ENCODE measurements around the gene CCT6B.
"Not testable (repeated sequence)": the region's sequence is repeated elsewhere in the genome, so short reads cannot be mapped to it uniquely, and the experiment has no call there.

The CCT6B gene

GRCh38 chr17:35002876-35003551, 41.8 kb upstream of the CCT6B start:
- no peak overlapping the region for H3K27ac ChIP-seq (ENCODE audit: low read depth, low read length)
- no peak overlapping the region for H3K4me2 ChIP-seq (ENCODE audit: low read length)
- H4K5ac ChIP-seq (ENCODE audit: low read length), result no peak overlapping the region
- peaks cover 37% of the 10 kb centered on the region for H3K36me3 ChIP-seq (ENCODE audit: control insufficient read depth, insufficient read depth, low read length)
- no peak overlapping the region for H3K4me3 ChIP-seq (ENCODE audit: low read length)
- H3K79me1 ChIP-seq (ENCODE audit: low read length), result no peaks in the 10 kb centered on the region
- H3K27me3 ChIP-seq (ENCODE audit: insufficient read depth, low read length, poor library complexity), result no peaks in the 10 kb centered on the region
- H2BK120ac ChIP-seq (ENCODE audit: low read depth, low read length), result no peak overlapping the region
- no peak overlapping the region for H4K8ac ChIP-seq (ENCODE audit: low read depth, low read length)
- H3K56ac ChIP-seq (ENCODE audit: low read length), result no peak overlapping the region
- no peak for DNase-seq
- H3K23ac ChIP-seq (ENCODE audit: low read length), result no peak overlapping the region
- WGBS (ENCODE audit: extremely low coverage, insufficient coverage, low lambda C conversion rate), result no CpG with 5 or more reads among the region's 15 CpGs
- no peak overlapping the region for H2AK5ac ChIP-seq (ENCODE audit: low read length)
- H3K4me1 ChIP-seq (ENCODE audit: control insufficient read depth, low read depth, low read length), result no peaks in the 10 kb centered on the region
- no peak overlapping the region for H2BK5ac ChIP-seq (ENCODE audit: low read length)
- H3K18ac ChIP-seq (ENCODE audit: low read length), result no peak overlapping the region
- H3K79me2 ChIP-seq (ENCODE audit: control insufficient read depth, insufficient read depth, low read length), result no peaks in the 10 kb centered on the region
- no peak overlapping the region for H2BK15ac ChIP-seq (replicated peaks; ENCODE audit: low read depth)
- H3K9ac ChIP-seq (ENCODE audit: low read length), result no peak overlapping the region
- no peak overlapping the region for H3K4ac ChIP-seq (ENCODE audit: low read depth, low read length)

- Histone ChIP-seq H3K36me3 (ENCODE audit: control insufficient read depth, insufficient read depth, low read length) (peaks cover 39% of the 10 kb centered on the region), H3K4me1 (ENCODE audit: control insufficient read depth, low read depth, low read length) (no peaks in the 10 kb centered on the region), H3K27me3 (ENCODE audit: insufficient read depth, low read length, poor library complexity) (no peaks in the 10 kb centered on the region), H3K4ac (ENCODE audit: low read depth, low read length) (no peak overlapping the region), H2AK5ac (ENCODE audit: low read length) (no peak overlapping the region), H3K9ac (ENCODE audit: low read length) (no peak overlapping the region), H3K27ac (ENCODE audit: low read depth, low read length) (no peak overlapping the region), H3K79me1 (ENCODE audit: low read length) (no peaks in the 10 kb centered on the region), H3K18ac (ENCODE audit: low read length) (no peak overlapping the region), H3K4me2 (ENCODE audit: low read length) (no peak overlapping the region), H2BK15ac (replicated peaks; ENCODE audit: low read depth) (no peak overlapping the region), H3K4me3 (ENCODE audit: low read length) (no peak overlapping the region), H4K5ac (ENCODE audit: low read length) (no peak overlapping the region), H3K79me2 (ENCODE audit: control insufficient read depth, insufficient read depth, low read length) (no peaks in the 10 kb centered on the region), H2BK5ac (ENCODE audit: low read length) (no peak overlapping the region), H3K56ac (ENCODE audit: low read length) (no peak overlapping the region), H4K8ac (ENCODE audit: low read depth, low read length) (no peak overlapping the region), H3K23ac (ENCODE audit: low read length) (no peak overlapping the region), H2BK120ac (ENCODE audit: low read depth, low read length) (no peak overlapping the region)
- WGBS (ENCODE audit: extremely low coverage, insufficient coverage, low lambda C conversion rate), result no CpG with 5 or more reads among the region's 2 CpGs
- no peak for DNase-seq
Observed at GRCh38 chr17:35001549-35001948, 40.3 kb upstream of the CCT6B start.

GRCh38 chr17:35000965-35001364, 39.7 kb upstream of the CCT6B start:
- WGBS (ENCODE audit: extremely low coverage, insufficient coverage, low lambda C conversion rate), result no CpG with 5 or more reads among the region's 14 CpGs
- H3K56ac ChIP-seq (ENCODE audit: low read length); H3K79me1 ChIP-seq (ENCODE audit: low read length); H3K4me3 ChIP-seq (ENCODE audit: low read length); H3K27ac ChIP-seq (ENCODE audit: low read depth, low read length); H2BK120ac ChIP-seq (ENCODE audit: low read depth, low read length); H3K23ac ChIP-seq (ENCODE audit: low read length); H3K79me2 ChIP-seq (ENCODE audit: control insufficient read depth, insufficient read depth, low read length); H3K9ac ChIP-seq (ENCODE audit: low read length); H3K4me1 ChIP-seq (ENCODE audit: control insufficient read depth, low read depth, low read length); H3K18ac ChIP-seq (ENCODE audit: low read length); DNase-seq; H4K8ac ChIP-seq (ENCODE audit: low read depth, low read length); H3K4ac ChIP-seq (ENCODE audit: low read depth, low read length); H2AK5ac ChIP-seq (ENCODE audit: low read length); H3K27me3 ChIP-seq (ENCODE audit: insufficient read depth, low read length, poor library complexity); H3K4me2 ChIP-seq (ENCODE audit: low read length); H2BK15ac ChIP-seq (replicated peaks; ENCODE audit: low read depth); H2BK5ac ChIP-seq (ENCODE audit: low read length); H4K5ac ChIP-seq (ENCODE audit: low read length): not testable (repeated sequence)
- peaks cover 40% of the 10 kb centered on the region for H3K36me3 ChIP-seq (ENCODE audit: control insufficient read depth, insufficient read depth, low read length)

- H3K18ac ChIP-seq (ENCODE audit: low read length), result no peak overlapping the region
- H2AK5ac ChIP-seq (ENCODE audit: low read length), result no peak overlapping the region
- no peak overlapping the region for H2BK5ac ChIP-seq (ENCODE audit: low read length)
- no peak overlapping the region for H3K23ac ChIP-seq (ENCODE audit: low read length)
- no CpG with 5 or more reads among the region's 2 CpGs for WGBS (ENCODE audit: extremely low coverage, insufficient coverage, low lambda C conversion rate)
- no peaks in the 10 kb centered on the region for H3K27me3 ChIP-seq (ENCODE audit: insufficient read depth, low read length, poor library complexity)
- no peak overlapping the region for H3K4ac ChIP-seq (ENCODE audit: low read depth, low read length)
- H2BK120ac ChIP-seq (ENCODE audit: low read depth, low read length), result no peak overlapping the region
- no peaks in the 10 kb centered on the region for H3K4me1 ChIP-seq (ENCODE audit: control insufficient read depth, low read depth, low read length)
- H3K4me3 ChIP-seq (ENCODE audit: low read length), result no peak overlapping the region
- no peaks in the 10 kb centered on the region for H3K79me1 ChIP-seq (ENCODE audit: low read length)
- H3K36me3 ChIP-seq (ENCODE audit: control insufficient read depth, insufficient read depth, low read length), result peaks cover 47% of the 10 kb centered on the region
- no peaks in the 10 kb centered on the region for H3K79me2 ChIP-seq (ENCODE audit: control insufficient read depth, insufficient read depth, low read length)
- H2BK15ac ChIP-seq (replicated peaks; ENCODE audit: low read depth), result no peak overlapping the region
- H4K8ac ChIP-seq (ENCODE audit: low read depth, low read length), result no peak overlapping the region
- H3K27ac ChIP-seq (ENCODE audit: low read depth, low read length), result no peak overlapping the region
- no peak overlapping the region for H4K5ac ChIP-seq (ENCODE audit: low read length)
- H3K56ac ChIP-seq (ENCODE audit: low read length), result no peak overlapping the region
- DNase-seq, result no peak
- H3K4me2 ChIP-seq (ENCODE audit: low read length), result no peak overlapping the region
- no peak overlapping the region for H3K9ac ChIP-seq (ENCODE audit: low read length)
Observed at GRCh38 chr17:34999456-34999855, 38.2 kb upstream of the CCT6B start.

GRCh38 chr17:34998205-34998604, 36.9 kb upstream of the CCT6B start:
- no peak overlapping the region for H3K23ac ChIP-seq (ENCODE audit: low read length)
- H3K27ac ChIP-seq (ENCODE audit: low read depth, low read length), result no peak overlapping the region
- no peak overlapping the region for H3K18ac ChIP-seq (ENCODE audit: low read length)
- H3K79me1 ChIP-seq (ENCODE audit: low read length), result no peaks in the 10 kb centered on the region
- no peak overlapping the region for H3K4me3 ChIP-seq (ENCODE audit: low read length)
- no peak overlapping the region for H3K9ac ChIP-seq (ENCODE audit: low read length)
- H3K56ac ChIP-seq (ENCODE audit: low read length), result no peak overlapping the region
- no peak overlapping the region for H2BK5ac ChIP-seq (ENCODE audit: low read length)
- H3K36me3 ChIP-seq (ENCODE audit: control insufficient read depth, insufficient read depth, low read length), result peaks cover 43% of the 10 kb centered on the region
- no peak overlapping the region for H3K4me2 ChIP-seq (ENCODE audit: low read length)
- H4K5ac ChIP-seq (ENCODE audit: low read length), result no peak overlapping the region
- no peaks in the 10 kb centered on the region for H3K4me1 ChIP-seq (ENCODE audit: control insufficient read depth, low read depth, low read length)
- no peak overlapping the region for H3K4ac ChIP-seq (ENCODE audit: low read depth, low read length)
- no peak overlapping the region for H2AK5ac ChIP-seq (ENCODE audit: low read length)
- no peaks in the 10 kb centered on the region for H3K79me2 ChIP-seq (ENCODE audit: control insufficient read depth, insufficient read depth, low read length)
- H3K27me3 ChIP-seq (ENCODE audit: insufficient read depth, low read length, poor library complexity), result no peaks in the 10 kb centered on the region
- no CpG with 5 or more reads among the region's 5 CpGs for WGBS (ENCODE audit: extremely low coverage, insufficient coverage, low lambda C conversion rate)
- no peak overlapping the region for H2BK15ac ChIP-seq (replicated peaks; ENCODE audit: low read depth)
- DNase-seq, result peak; percentile 83
- no peak overlapping the region for H4K8ac ChIP-seq (ENCODE audit: low read depth, low read length)
- H2BK120ac ChIP-seq (ENCODE audit: low read depth, low read length), result no peak overlapping the region

- no peak overlapping the region for H4K5ac ChIP-seq (ENCODE audit: low read length)
- H3K4me3 ChIP-seq (ENCODE audit: low read length), result no peak overlapping the region
- peaks cover 46% of the 10 kb centered on the region for H3K36me3 ChIP-seq (ENCODE audit: control insufficient read depth, insufficient read depth, low read length)
- H3K79me1 ChIP-seq (ENCODE audit: low read length), result no peaks in the 10 kb centered on the region
- H3K79me2 ChIP-seq (ENCODE audit: control insufficient read depth, insufficient read depth, low read length), result no peaks in the 10 kb centered on the region
- no peak overlapping the region for H3K4me2 ChIP-seq (ENCODE audit: low read length)
- H2BK120ac ChIP-seq (ENCODE audit: low read depth, low read length), result no peak overlapping the region
- H3K18ac ChIP-seq (ENCODE audit: low read length), result no peak overlapping the region
- no peak overlapping the region for H3K4ac ChIP-seq (ENCODE audit: low read depth, low read length)
- H2BK15ac ChIP-seq (replicated peaks; ENCODE audit: low read depth), result no peak overlapping the region
- no peak overlapping the region for H3K27ac ChIP-seq (ENCODE audit: low read depth, low read length)
- no peaks in the 10 kb centered on the region for H3K27me3 ChIP-seq (ENCODE audit: insufficient read depth, low read length, poor library complexity)
- no peak overlapping the region for H3K9ac ChIP-seq (ENCODE audit: low read length)
- no peak overlapping the region for H2AK5ac ChIP-seq (ENCODE audit: low read length)
- no peak overlapping the region for H4K8ac ChIP-seq (ENCODE audit: low read depth, low read length)
- no peak overlapping the region for H2BK5ac ChIP-seq (ENCODE audit: low read length)
- no peak for DNase-seq
- H3K56ac ChIP-seq (ENCODE audit: low read length), result no peak overlapping the region
- no CpG with 5 or more reads among the region's 11 CpGs for WGBS (ENCODE audit: extremely low coverage, insufficient coverage, low lambda C conversion rate)
- no peak overlapping the region for H3K23ac ChIP-seq (ENCODE audit: low read length)
- no peaks in the 10 kb centered on the region for H3K4me1 ChIP-seq (ENCODE audit: control insufficient read depth, low read depth, low read length)
Observed at GRCh38 chr17:34997355-34997862, 36.1 kb upstream of the CCT6B start.
